Fibroblast of peridontal ligament (primary cell): ENCODE data around the gene TBC1D22B.

Source experiments
- DNase-seq: peaks from one replicate; pipeline ENCODE4 v3.0.0-alpha.2; 2010; ENCODE audit errors: extremely low read depth

Gene TBC1D22B

GRCh38 chr6:37239950-37240713 lies 17.4 kb upstream of the TBC1D22B start:
- DNase-seq: peak; percentile 93

- no peak for DNase-seq
Measured at GRCh38 chr6:37241131-37241530, 16.4 kb upstream of the TBC1D22B start.

- no peak for DNase-seq
Measured at GRCh38 chr6:37241775-37242428, 15.7 kb upstream of the TBC1D22B start.

GRCh38 chr6:37242429-37243052 lies 15.0 kb upstream of the TBC1D22B start:
- peak; percentile 99 for DNase-seq

GRCh38 chr6:37243131-37243815 lies 14.3 kb upstream of the TBC1D22B start:
- DNase-seq: no peak

GRCh38 chr6:37243816-37244370 lies 13.7 kb upstream of the TBC1D22B start:
- no peak for DNase-seq

- peak; percentile 100 for DNase-seq
Measured at GRCh38 chr6:37244430-37245310, 12.9 kb upstream of the TBC1D22B start.

GRCh38 chr6:37251211-37251780 lies 6.3 kb upstream of the TBC1D22B start:
- DNase-seq: peak; percentile 46

- DNase-seq: no peak
Measured at GRCh38 chr6:37253486-37254007, 4.0 kb upstream of the TBC1D22B start.

- DNase-seq: no peak
Measured at GRCh38 chr6:37254881-37255280, 2.7 kb upstream of the TBC1D22B start.

- peak; percentile 60 for DNase-seq
Measured at GRCh38 chr6:37256692-37257319, 766 bp upstream of the TBC1D22B start.

GRCh38 chr6:37257320-37257633 lies 295 bp upstream of the TBC1D22B start:
- DNase-seq: no peak

GRCh38 chr6:37258405-37259105 lies 983 bp downstream of the TBC1D22B start:
- DNase-seq: no peak

GRCh38 chr6:37259191-37259590 lies 1.6 kb downstream of the TBC1D22B start:
- no peak for DNase-seq

GRCh38 chr6:37260040-37260439 lies 2.5 kb downstream of the TBC1D22B start:
- DNase-seq: no peak

GRCh38 chr6:37260444-37260843 lies 2.9 kb downstream of the TBC1D22B start:
- no peak for DNase-seq

- DNase-seq: no peak
Measured at GRCh38 chr6:37261198-37261597, 3.6 kb downstream of the TBC1D22B start.

GRCh38 chr6:37262446-37263026 lies 5.0 kb downstream of the TBC1D22B start:
- no peak for DNase-seq

GRCh38 chr6:37265001-37265400 lies 7.4 kb downstream of the TBC1D22B start:
- DNase-seq: no peak
